Measurements from ENCODE around the gene ATP8B4.

The ATP8B4 gene

DNA sequence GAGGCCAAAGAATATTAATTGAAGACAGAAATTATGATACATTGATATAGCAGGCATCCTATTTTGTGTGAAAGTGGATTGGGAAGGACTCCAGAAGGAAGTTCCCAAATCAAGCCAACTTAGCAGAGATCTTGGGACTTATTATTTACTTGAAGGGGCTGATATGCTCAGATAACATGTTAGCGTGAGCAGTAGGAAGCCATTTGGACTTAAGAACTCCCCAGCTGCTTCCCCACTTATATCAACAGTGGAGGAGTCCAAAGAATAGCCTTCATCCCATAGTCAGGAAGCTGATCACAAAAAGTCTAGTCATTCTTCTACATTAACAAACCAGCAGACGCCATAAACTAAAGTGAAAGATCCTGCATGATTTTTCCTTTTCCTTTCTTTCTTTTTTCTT lies 200.0 kb downstream of the ATP8B4 start:
- DNase-seq = no peak

DNA sequence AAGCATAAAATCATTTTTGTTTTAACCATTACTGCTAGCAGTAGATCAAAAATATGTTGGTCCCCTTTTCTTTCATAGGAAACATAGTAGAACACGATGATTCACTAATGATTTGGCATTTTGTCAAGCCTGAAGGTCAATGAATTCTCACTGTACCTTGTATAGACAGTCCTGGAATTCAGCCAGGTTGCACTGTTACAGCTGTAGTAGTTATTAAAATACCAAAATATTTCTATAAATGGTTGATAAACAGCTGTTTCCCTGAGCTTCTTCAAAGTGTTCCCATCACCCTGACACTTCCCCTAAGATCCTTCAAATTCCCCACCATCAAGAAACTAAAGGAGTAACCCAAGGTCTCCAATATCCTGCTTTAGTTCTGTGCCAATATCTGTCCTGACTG lies 200.9 kb downstream of the ATP8B4 start:
- DNase-seq = no peak

DNA sequence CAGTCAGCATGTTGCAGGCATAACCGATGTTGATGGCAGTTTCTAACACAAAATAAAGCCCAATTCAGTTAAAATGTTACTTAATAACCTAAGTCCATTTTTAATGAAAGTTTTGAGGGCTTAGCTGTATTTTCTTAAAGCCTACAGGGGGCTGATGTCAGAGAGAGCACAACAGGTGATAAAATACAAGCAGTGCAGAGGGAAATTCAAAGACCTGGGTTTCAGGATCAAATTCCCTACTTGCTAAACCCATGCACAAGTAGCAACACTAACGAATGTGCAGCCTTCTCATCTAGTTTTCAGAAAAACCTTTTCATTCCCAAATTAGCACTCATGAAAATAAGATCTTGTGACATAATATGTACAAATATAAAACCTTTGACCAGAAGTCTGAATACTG lies 202.0 kb downstream of the ATP8B4 start:
- DNase-seq = no peak

DNA sequence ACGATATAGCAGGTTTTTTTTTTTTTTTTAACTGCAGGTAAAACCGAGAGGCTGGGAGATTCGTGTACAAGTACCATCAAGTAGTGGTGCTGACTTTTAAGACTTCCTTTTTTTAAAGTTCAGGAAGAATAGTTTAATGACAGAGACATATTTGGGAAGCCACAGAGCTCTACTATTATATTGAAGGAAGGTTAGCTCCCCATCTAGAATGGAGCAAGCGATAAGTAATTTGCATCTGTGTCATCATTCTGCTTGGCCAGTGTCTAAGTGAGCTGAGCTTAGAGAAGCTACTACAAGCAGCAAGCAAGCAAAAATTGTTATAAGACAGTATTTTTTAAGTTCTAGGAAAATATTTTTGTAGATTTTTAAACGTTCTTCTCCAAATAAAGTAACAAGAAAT lies 203.2 kb downstream of the ATP8B4 start:
- no peak for DNase-seq

DNA sequence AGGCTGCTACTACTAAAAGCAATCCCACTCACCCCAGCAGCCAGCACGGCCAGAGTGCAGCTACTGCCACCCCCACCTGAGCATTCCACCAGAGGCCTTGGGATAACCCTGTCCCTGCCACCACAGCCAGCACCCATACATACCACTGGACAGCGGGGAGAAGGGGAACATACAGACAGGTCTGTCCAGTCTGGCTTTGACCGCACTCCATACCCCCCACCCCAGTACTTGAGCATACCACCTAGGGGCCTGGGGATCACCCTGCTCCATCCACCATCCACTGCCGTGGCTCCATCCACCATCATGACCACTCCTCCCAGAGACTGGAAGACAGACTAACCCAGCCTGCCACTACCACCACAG lies 210.1 kb downstream of the ATP8B4 start:
- no peak for DNase-seq

DNA sequence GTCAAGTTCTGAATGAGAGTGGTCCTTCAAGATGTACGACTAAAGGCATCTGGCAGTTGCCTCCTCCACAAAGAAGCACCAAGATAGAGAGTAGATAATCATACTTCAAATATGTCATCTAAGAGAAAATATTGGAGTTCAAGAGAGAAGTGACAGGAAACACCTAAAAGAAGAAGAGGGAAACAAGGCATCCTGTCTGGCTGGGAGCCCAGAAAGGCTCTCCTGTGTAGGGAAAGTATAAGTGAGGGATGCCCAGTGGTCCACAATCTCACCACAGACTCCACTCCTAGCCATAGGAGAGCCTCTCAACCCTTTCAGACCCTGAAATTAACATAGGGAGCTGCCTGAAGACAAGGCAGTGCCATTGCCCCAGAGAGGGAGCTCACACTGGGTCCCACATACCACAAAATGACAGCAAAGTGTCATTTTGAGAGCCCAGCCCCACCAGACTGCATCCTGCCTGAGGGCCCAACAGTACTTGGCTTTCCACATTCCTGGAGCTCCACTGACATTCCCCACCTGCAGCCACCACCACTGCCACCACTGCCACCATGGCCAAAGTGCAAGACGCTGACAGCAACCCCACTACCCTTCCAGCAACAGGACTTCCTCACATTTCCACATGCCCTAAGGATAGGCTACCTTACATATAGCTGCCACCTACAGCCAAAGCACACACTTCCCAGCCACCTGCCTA lies 210.6 kb downstream of the ATP8B4 start:
- DNase-seq = no peak

DNA sequence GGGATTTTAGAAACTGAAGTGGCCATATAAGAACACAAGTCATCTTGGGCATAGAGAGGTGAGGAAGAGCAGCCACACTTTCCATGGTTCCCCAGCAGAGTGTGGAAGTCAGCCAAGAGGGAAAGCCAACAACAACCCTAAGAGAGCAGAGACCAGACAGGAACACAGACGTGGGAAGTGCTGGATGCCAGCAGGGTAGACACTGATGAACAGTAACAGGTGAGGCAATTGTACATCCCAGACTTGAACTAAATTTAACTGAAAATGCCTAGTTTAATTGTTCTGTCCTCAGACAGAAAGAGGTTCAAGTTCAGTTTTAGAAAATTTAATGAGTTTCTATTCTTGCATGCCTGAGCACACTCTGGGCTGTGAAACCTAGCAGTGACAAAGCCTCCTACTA lies 212.1 kb downstream of the ATP8B4 start:
- no peak for DNase-seq

DNA sequence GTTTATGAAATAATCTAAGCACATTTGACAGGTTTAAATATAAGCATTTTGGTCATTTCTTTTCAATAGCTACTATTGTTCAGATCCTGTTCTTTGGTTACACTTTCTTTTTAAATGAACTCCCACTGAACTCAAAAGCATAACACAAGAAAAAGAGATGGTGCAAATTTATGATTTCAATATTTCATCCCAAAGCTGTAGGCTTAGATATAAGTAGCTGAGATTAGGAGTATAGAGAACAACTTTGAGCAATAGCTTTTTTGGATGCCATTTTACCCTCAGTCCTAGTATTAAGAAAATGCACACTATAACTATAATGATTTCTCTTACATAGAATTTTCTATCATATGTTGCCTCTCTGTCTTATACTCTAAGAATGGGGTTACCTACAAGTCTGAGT lies 213.8 kb downstream of the ATP8B4 start:
- DNase-seq = no peak

DNA sequence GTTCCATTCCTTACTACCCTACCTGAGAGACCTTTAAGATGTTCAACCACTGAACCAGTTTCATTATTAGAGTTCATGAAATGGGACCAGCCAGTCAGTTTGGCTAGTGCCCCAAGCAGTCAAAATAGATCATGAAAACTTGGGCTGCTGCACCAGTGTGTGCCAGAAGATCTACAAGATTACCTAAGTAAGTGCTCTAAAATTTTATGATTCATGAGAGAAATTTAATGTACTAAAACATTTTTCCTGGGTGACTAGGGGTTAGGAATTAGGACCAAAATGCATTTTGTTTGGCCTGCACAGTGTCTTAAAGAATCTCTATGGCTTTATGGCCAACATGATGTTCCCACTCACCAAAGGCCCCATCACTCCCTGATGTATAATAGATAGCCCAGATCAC lies 214.7 kb downstream of the ATP8B4 start:
- no peak for DNase-seq

DNA sequence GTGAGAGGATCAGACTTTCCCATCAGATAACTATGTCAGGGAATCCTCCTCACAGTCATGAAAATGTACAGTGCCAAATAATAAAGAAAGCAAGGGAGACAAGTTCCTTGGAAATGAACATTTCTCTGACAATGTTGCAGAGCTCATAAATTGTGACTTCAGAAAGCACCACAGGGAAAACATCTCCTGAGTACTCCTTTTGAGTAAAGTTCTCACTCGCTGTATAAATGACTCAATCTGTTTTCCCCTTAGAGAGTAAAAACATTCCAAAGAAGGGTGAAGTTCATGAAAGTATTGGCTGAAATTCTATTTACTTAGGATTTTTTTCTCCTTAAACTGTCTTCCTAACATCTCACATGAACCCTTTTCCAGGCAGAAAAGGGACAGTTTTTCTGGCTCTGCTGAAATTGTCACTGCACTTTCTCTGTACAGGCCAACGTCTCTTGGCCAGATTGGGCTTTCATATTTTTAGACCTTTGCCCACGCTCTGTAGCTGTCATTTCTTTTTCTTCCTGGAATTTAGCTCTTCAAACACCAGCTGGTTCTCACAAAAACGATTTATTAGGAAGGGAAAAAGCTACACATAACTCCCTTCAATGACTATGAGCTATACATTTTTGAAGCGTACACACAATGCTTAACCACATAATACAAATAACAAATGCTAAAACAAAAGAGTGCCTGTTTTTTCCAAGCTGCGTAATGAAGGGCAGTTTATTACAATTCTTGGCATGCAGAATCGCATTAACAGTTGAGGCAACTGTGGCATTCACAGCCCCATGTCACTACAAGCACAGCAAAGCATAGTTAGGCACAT lies 216.1 kb downstream of the ATP8B4 start:
- no peak for DNase-seq

DNA sequence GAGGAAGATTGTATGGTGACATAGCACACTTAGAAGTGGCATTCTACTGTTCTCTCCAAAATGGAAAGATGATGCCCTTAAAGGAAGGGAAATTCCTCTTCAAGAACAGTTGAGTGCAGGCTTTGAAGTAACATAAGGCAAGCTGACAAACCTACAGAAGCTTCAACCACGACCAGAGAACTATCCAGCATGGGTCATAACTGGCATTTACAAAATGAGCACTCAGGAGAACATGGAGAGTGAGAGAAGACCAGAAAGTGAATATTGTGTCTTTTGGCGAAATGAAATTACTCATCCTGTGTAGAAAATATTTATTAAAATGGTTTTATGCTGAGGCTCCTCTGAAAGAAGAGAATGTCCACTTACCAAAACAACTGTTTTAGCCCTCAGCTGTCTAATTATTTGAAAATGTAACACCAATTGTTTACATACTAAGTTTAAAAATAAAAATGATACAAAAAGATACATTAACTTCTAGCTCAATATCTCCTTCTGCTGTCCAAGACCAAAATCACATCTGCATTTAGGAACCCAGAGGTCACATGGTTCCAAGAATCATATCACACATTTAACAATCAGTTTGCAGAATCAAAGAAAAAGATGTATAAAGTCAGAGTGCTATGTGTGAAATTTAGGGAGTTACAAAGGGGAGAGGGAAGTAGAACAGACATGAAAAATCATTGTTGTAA lies 216.9 kb downstream of the ATP8B4 start:
- no peak for DNase-seq

DNA sequence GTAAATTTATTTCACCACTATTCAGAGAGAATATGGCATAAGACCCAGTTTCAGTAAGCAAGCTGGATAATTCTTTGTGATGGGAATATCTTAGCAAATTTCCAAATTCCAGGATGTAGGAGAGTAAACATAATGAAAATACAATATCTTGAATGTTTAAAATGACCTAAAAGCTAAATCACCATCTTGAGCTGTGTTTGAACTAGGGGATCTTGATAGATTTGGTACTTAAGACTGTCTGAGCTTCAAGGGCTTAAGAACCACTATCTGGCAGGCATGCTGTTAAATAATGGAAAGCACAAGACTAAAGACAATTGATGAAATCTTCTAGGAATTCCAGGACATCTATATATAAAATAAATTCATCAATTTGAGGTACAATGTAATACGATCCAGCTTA lies 217.7 kb downstream of the ATP8B4 start:
- DNase-seq = no peak

DNA sequence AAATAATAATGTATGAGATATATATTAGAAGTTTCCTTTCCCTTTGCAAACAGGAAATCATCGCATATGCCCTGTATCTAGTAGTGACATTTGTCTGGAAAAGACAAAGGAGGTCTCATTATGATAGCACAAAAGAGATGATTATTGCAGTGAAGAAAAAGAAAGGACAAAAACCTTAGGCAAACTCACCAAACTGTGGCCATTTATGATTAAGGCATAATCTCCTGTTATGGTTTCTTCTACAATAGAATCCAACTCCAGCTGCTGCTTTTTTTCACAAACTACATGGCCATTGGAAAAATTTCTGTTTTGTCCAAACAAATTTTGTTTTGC lies 218.2 kb downstream of the ATP8B4 start:
- DNase-seq = no peak

DNA sequence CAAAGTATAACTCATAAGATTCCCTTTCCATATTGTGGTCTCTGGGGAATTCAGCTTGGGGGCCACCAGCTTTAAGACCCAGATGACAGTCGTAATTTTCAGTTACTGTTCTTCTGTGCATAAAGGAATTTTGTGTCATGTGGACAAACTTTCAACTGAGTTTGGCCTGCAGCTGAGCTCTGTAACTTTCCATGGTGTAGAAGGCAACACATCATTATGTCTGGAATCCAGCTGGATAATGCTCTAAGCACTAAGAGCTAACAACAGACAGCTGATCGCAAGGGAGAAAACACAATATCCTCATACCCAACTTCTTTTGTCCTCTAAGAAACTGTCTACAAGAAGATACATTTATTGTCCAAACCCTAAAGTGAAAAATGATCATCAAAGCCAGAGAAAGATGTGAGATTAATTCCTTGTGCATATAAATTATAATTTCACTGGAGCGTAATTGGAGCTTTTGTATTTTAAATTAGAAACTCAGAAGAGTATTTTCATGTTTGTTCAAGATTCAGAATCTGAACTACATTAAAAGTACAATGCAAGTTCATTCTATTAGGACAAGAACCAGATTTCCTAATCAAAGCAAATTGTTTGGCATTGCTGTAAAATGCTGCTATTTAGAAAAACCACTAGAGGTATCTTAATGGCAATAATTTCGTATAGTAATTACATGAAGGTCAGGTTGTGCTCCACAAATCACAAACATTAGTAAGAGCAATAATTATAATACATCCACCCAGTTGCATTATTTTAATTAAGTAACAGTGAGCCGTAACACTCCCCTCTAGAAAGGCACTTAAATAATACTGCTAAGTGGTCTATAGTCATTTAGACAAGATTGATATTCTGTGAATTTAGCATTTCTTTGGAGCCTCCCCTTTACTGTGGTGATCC lies 218.8 kb downstream of the ATP8B4 start:
- DNase-seq = no peak

DNA sequence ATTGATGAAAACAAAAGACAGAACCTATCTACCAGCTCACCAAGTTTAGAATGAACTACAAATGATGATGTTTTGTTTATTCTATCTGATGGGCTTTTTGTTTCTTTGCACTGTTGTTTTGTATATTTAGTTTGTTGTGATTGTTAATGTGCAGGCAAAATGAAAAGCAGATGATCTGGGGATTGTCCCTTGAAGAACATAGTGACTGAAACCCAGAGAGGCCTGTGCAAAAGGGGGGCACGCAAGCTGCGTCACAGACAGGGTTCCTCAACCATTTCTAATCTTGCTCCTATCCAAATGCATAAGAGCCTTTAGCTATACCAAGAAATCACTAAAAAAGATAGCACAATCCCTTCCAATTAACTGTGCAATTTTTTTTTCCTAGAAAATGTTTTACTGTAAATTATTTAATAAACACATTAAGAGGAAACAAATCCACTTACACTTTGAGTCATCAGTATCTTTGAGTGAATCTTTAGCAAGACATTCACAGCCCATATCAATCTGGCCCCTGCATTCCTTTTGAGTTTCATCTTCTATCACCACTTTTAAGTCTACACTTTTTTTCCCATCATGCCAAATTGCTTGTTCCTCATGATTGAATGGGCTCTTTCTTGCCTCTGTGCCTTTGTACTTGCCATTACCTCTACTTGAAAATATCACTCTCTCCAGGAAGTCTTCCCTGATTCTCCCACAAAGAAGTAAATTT lies 220.3 kb downstream of the ATP8B4 start:
- no peak for DNase-seq

DNA sequence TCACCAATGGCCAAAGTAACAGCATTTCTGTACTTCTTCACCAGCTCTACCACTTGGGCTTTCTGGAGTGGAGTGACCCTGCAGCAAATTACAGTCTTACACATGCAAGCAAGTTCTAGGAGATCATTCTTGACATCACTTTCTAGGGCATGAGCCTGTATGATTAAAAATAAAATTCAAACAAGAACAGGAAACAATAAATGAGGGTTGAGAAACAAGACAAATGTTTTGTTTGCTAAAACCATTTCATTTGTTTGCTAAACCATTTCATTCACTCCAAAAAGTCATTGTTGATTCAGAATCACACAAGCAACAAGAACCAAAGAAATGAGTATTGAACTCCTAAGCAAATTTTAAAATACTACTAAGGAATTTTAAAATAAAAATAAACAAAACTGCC lies 220.9 kb downstream of the ATP8B4 start:
- DNase-seq = no peak

DNA sequence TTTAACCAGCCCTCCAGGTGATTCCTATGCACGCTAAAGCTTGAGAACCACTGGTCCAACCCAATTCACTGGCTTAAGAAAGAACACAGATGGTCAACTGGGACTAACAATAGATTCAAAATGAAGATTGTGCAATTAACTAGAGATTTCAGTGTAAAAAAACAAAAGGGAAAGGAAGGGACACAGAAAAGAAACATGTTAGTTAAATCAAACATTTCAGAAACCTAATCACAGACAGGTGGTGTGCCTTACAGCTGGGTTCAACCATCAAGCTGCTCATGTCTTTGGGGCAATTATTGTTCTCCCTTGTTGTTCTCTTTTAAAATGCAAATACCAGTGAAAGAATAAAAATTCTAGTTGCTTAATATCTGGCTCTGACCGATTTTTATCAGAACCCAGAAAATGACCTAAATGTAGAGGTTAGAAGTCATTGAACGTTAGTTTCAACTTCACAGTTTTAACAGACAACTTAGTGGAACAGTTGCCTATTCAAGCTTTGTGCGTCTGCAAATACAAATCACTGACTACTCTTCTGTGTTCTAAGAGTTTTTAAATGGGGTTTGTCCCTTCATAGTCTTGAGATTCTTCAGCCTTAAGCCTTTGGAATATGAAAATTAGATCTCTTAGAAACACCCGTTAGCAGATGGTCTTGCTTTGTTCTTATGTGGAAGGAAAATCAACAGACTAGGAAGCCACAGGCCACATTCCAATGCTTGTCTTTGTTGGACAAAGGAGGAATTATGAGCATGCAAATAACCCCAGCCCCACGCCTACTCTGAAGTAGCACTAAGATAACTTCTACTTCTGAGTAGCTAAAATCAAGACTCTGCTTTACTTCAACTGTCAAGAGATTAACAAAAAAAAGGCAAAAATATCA lies 223.4 kb downstream of the ATP8B4 start:
- peak; percentile 19 for DNase-seq

DNA sequence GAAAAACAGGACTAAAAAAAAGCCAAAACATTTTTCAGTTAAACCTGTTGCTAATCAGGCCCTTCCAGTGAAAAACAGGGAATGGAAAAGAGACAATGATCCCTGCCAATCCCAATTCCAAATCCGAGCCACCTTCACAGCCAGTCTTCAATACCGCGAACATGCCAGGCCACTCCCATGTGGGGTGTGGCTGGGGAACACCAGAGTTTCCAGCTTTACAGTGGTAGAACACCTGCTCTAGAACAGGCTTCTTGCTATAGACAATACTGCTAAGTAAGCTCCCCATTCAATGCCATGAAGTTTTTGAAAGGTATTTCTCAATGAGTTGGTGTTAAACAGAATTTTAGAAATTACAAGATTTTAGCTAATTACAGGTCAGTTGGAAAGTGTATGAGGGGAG lies 228.3 kb downstream of the ATP8B4 start:
- no peak for DNase-seq

DNA sequence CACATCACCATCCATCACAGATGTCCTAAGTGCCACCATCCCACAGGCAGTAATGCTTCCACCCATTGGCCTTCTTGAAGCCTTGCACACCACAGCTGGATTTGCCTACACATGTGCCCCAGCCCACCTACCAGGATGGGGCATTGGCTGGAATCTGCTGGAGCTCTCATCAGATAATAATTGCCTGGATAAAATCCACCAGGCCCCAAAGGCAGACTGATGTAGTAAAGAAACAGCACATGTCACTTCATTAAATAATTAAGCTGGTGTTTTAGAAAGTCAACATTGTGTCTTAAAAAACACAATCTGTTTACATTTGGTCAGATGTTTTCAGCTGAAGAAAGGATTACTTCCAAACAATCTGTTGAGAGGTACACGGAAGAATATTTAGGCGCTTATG lies 229.5 kb downstream of the ATP8B4 start:
- no peak for DNase-seq

DNA sequence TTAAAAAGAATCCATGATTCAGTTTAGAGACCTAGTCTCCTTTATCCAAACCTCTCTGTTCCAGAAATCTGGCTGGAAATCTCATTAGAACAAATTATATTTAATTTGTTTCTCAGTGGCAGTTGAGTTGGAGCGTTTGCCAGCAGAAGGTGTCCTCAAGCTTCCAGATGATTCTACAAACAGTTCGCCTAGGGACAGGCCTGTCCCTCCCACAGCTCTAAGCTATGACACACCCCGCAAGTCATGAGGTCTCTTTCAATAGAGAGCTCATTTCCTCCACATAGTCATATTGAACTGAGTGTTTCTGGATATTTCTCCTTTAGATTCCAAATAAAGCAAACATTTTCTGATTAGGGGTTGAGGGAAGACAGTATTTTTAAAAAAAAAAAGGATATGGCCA lies 230.3 kb downstream of the ATP8B4 start:
- no peak for DNase-seq

DNA sequence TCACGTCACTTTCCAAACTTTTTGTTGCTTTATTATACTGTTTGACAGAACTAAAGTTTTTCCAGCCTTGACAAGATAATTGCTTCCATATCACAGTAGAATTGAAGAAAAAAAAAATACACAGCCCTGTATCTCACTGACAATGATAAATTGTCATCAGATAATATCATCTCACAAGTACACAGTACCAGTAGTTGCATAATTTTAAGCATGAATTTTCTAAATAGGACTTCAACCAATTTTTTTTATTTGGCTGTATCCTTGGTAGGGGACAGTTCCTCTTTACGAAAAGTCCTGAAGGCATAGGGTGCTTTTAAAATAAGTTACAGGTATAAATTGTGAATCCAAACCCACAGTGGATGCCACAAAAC lies 230.7 kb downstream of the ATP8B4 start:
- DNase-seq = no peak
